ENCODE measurements around the gene EXOC6B.

DNA sequence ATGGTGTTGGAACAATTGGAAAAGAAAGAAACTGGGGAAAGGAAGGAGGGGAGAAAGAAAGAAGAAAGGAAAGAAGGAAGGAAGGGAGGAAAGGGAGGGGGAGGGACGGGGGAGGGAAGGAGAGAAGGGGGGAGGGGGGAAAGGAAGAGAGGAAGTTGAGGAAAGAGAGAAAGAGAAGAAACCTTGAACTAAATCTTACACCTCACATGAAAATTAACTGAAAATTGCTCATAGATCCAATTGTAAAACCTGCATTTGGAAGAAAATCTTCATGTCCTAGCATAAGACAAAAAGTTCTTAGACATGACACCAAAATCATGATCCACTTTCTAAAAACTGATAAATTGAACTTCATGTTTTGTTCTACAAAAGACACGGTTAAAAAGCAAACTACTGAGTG lies 163.8 kb downstream of the EXOC6B start:
- TF ChIP-seq POLR2AphosphoS5 (IDR thresholded peaks at IDR 0.05; ENCODE audit: low read depth, low read length) = no peak
- TF ChIP-seq TAF1 (IDR thresholded peaks at IDR 0.05; ENCODE audit: low read depth, low read length) = no peak
- TF ChIP-seq POLR2A (IDR thresholded peaks at IDR 0.05; ENCODE audit: low read depth, low read length) = no peak
- no peak for TF ChIP-seq POU2F2 (IDR thresholded peaks at IDR 0.05; ENCODE audit: low read depth, low read length)
- TF ChIP-seq SPI1 (IDR thresholded peaks at IDR 0.05; ENCODE audit: low read depth, low read length) = no peak

All from GM12891 (cell line).